Suppressor macrophage treated with lipopolysaccharide for 4 hours (primary cell): ENCODE measurements around the gene REXO5.
A peak's percentile ranks its signal among the peaks of the same experiment; 100 is the strongest.

Experiments
- DNase-seq: peaks from one replicate; pipeline ENCODE4 v3.0.0-alpha.2; 2020

Gene REXO5

GRCh38 chr16:20878682-20879147 is 72.4 kb downstream of the REXO5 start:
- DNase-seq: no peak

GRCh38 chr16:20879175-20880040 is 73.1 kb downstream of the REXO5 start:
- peak; percentile 29 for DNase-seq

- DNase-seq: no peak
These were observed 74.7 kb downstream of the REXO5 start for GRCh38 chr16:20880867-20881502.

- no peak for DNase-seq
These were observed 75.2 kb downstream of the REXO5 start for GRCh38 chr16:20881503-20881878.

GRCh38 chr16:20883554-20884239 is 77.4 kb downstream of the REXO5 start:
- DNase-seq: no peak

- DNase-seq: peak; percentile 48
These were observed 77.9 kb downstream of the REXO5 start for GRCh38 chr16:20884240-20884556.

- no peak for DNase-seq
These were observed 80.0 kb downstream of the REXO5 start for GRCh38 chr16:20886320-20886719.

- no peak for DNase-seq
These were observed 80.9 kb downstream of the REXO5 start for GRCh38 chr16:20887207-20887606.

- no peak for DNase-seq
These were observed 83.4 kb downstream of the REXO5 start for GRCh38 chr16:20889625-20890275.

- no peak for DNase-seq
These were observed 88.1 kb downstream of the REXO5 start for GRCh38 chr16:20894388-20894787.

- DNase-seq: peak; percentile 66
These were observed 91.0 kb downstream of the REXO5 start for GRCh38 chr16:20897253-20897897.

- no peak for DNase-seq
These were observed 91.6 kb downstream of the REXO5 start for GRCh38 chr16:20897922-20898321.

GRCh38 chr16:20899071-20899470 is 92.7 kb downstream of the REXO5 start:
- no peak for DNase-seq
